ENCODE data around the gene EDEM2. TPM values are rescaled to one million over a fixed set of nuclear protein-coding genes. Genes with fewer than 3 reads are reported as not detected.

Gene EDEM2
- total and polyA plus RNA-seq, 2 of the 4 experiments (the other 2 are of a cell fraction): 19.0 to 27.4 TPM

DNA sequence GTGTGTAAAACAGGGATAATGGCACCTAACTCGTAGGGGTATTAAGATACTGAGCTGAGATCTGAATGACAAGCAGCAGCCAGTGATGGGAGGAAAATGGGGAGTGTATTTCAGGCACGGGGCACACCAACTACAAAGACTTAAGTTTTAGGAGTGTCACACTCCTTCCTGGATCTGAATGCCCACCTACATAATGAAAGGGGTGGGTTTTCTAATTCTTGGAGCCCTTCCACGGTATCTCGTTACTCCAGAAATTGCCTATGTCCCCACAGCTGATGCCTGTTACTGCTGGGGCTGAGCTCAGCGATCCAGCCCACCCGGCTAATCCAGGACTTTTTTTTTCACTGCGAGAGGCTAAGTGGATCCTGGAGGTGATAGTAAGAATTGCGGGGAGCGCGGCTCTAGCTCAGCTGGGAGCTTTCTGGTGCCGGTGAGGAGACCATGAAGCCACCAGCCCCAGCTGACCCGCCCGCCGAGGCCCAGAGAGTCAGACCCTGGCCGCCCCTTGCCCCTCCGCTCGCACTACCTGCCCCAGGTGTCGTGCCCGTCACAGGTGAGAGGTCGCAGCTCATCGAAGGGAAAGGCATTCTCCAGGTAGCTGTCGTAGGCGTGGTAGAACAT, 727 bp downstream of the EDEM2 start:
- H3K9me1 ChIP-seq (ENCODE audit: insufficient read depth, low read length): no peaks in the 10 kb centered on the region
- H2AFZ ChIP-seq (replicated peaks; ENCODE audit: low read length, poor library complexity): peak overlapping the region; percentile 97
- ATAC-seq (ENCODE audit: low read depth) (peak; percentile 24), DNase-seq (no peak)
- 0% methylated on average over 1 of the region's 23 CpGs; no CpG with 5 or more reads in 1 of the 2 experiments for WGBS, 2 experiments (ENCODE audit: extremely low coverage in 2 of 2, insufficient read length in 1 of 2)
- H3K9ac ChIP-seq (ENCODE audit: low read depth, low read length): peak overlapping the region; percentile 73
- no TSS peak for BruUV-seq (replicated peaks)
- H2AK9ac ChIP-seq (replicated peaks; ENCODE audit: low read depth, low read length, poor library complexity): peak overlapping the region; percentile 87
- H3K9me3 ChIP-seq (ENCODE audit: control insufficient read depth, insufficient read depth, low read length): no peaks in the 10 kb centered on the region
- H3K27me3 ChIP-seq (ENCODE audit: control insufficient read depth, insufficient read depth, low read length): no peaks in the 10 kb centered on the region
- H3K79me1 ChIP-seq (ENCODE audit: low read depth in 1 of 2, low read length in 2 of 2): peaks cover 4 to 10% of the 10 kb centered on the region in 2 experiments
- H4K5ac ChIP-seq (ENCODE audit: low read depth, low read length): peak overlapping the region; percentile 45
- peak overlapping the region; percentile 89 for H3K4ac ChIP-seq (ENCODE audit: low read depth, low read length)
- peak overlapping the region; percentile 61 for H2BK120ac ChIP-seq (ENCODE audit: low read depth, low read length)
- H3K4me3 ChIP-seq (ENCODE audit: insufficient read depth, low read depth, low read length): peak overlapping the region; percentile 82
- H2BK15ac ChIP-seq (ENCODE audit: low read depth, low read length): 0 out of 3 replicates have a peak overlapping the region, but pooled peaks have one; percentile 7
- no peak for TF ChIP-seq USF2 (IDR thresholded peaks at IDR 0.05; ENCODE audit: low read depth, low read length)
- no peak for TF ChIP-seq ELK1 (IDR thresholded peaks at IDR 0.05; ENCODE audit: borderline replicate concordance, low read depth, low read length)
- 0 out of 2 replicates have a peak, but pooled peaks have one; percentile 4 for TF ChIP-seq SMC3 (IDR thresholded peaks at IDR 0.05; ENCODE audit: low read depth, low read length)
- no peak for TF ChIP-seq POLR2A (IDR thresholded peaks at IDR 0.05; ENCODE audit: low read depth, low read length)
- TF ChIP-seq RFX5 (IDR thresholded peaks at IDR 0.05; ENCODE audit: low read depth, low read length): no peak
- TF ChIP-seq, protein P1, sequence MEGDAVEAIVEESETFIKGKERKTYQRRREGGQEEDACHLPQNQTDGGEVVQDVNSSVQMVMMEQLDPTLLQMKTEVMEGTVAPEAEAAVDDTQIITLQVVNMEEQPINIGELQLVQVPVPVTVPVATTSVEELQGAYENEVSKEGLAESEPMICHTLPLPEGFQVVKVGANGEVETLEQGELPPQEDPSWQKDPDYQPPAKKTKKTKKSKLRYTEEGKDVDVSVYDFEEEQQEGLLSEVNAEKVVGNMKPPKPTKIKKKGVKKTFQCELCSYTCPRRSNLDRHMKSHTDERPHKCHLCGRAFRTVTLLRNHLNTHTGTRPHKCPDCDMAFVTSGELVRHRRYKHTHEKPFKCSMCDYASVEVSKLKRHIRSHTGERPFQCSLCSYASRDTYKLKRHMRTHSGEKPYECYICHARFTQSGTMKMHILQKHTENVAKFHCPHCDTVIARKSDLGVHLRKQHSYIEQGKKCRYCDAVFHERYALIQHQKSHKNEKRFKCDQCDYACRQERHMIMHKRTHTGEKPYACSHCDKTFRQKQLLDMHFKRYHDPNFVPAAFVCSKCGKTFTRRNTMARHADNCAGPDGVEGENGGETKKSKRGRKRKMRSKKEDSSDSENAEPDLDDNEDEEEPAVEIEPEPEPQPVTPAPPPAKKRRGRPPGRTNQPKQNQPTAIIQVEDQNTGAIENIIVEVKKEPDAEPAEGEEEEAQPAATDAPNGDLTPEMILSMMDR (conservative IDR thresholded peaks at IDR 0.05; ENCODE audit: low read depth, low read length): no peak
- H3K56ac ChIP-seq (ENCODE audit: extremely low read depth, insufficient read depth, low read length): peak overlapping the region; percentile 57
- H3K36me3 ChIP-seq (ENCODE audit: control insufficient read depth, insufficient read depth, low read length): peaks cover 7% of the 10 kb centered on the region
- H3K4me2 ChIP-seq (ENCODE audit: low read depth, low read length): peak overlapping the region; percentile 96
- H4K20me1 ChIP-seq (ENCODE audit: insufficient read depth, low read length): no peaks in the 10 kb centered on the region
- H3K23ac ChIP-seq (ENCODE audit: low read depth, low read length): peak overlapping the region; percentile 59
- dilution Hi-C loops (cut with HindIII; ENCODE audit: low sequenced_read_pairs, unreplicated experiment) (no loop called here), intact Hi-C loops (cut with micrococcal nuclease) (loop anchor here (2.0 kb wide), 1 partner anchor 26 kb away; the partner anchor contains the start of gene PROCR), in situ Hi-C loops (cut with MboI; ENCODE audit: low sequenced_read_pairs) (loop anchor here (5.0 to 25.0 kb wide), 3 partner anchors 58 to 291 kb away; partner anchors contain the start of gene GDF5)
- peak overlapping the region; percentile 55 for H3K18ac ChIP-seq (ENCODE audit: low read depth, low read length)
- no peak overlapping the region for H2BK20ac ChIP-seq (ENCODE audit: low read depth, low read length)
- peak overlapping the region; percentile 69 to 93 for H4K8ac ChIP-seq (ENCODE audit: low read depth in 2 of 2, low read length in 2 of 2)
- H4K91ac ChIP-seq (ENCODE audit: insufficient read depth, low read depth, low read length): peak overlapping the region; percentile 72
- H3K27ac ChIP-seq (ENCODE audit: insufficient read depth, low read length): peak overlapping the region; percentile 66
- peak overlapping the region; percentile 61 for H2BK5ac ChIP-seq (ENCODE audit: low read depth, low read length, poor library complexity, severe bottlenecking)
- peak overlapping the region; percentile 93 for H2AK5ac ChIP-seq (ENCODE audit: low read depth, low read length)
- ChIA-PET POLR2A (ENCODE audit: unreplicated experiment) (no interaction called here), CTCF (interaction anchor here (0.6 to 3.5 kb wide), 5 partner anchors 29 to 321 kb away, joined by 3 to 26 read pairs (median 8); partner anchors contain the start of gene NCOA6)
- peak overlapping the region; percentile 86 for H3K14ac ChIP-seq (replicated peaks; ENCODE audit: low read depth, low read length)
- H3K4me1 ChIP-seq (ENCODE audit: control insufficient read depth, insufficient read depth, low read length): peaks cover 5% of the 10 kb centered on the region; the same call in 1 of the 2 replicates

All from IMR-90 (cell line).